Esophagus muscularis mucosa (tissue), 3 donors: ENCODE results near the gene TMEM174.

Experiments
- POLR2AphosphoS5 ChIP-seq, 2 donors: sonication (generic); formaldehyde crosslinking; IDR thresholded peaks; one replicate each; pipeline ENCODE4 v1.6.1; 2017; ENCODE audit warnings: antibody characterized with exemption in 2 of 2
- TF ChIP-seq, protein P1 (sequence below), 3 experiments: fragments of 200-600 bp in 2 of 3; fragments of 450-650 bp in 1 of 3; sonication (generic) in 2 of 3; IDR thresholded peaks; one replicate each; pipeline ENCODE4 v1.5.1; 2017 to 2019; ENCODE audit warnings: antibody characterized with exemption in 3 of 3, mild to moderate bottlenecking in 2 of 3, moderate library complexity in 1 of 3

DNA sequence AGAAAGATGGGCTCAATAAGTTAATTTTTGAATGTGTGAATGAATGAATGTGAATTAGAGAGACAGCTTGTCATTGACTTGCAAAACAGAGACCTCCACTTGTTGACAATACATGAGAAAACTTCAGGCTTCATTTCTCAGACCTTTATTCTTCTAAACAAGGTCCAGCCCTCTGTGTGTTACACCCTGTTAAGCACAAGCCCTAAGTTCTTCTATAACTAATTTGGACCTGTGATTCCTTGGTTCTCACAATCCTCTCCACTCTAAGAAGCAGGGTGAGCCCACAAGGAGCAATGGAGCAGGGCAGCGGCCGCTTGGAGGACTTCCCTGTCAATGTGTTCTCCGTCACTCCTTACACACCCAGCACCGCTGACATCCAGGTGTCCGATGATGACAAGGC is at the start of gene TMEM174:
- no peak for TF ChIP-seq POLR2AphosphoS5 (IDR thresholded peaks at IDR 0.05)
- TF ChIP-seq, protein P1, sequence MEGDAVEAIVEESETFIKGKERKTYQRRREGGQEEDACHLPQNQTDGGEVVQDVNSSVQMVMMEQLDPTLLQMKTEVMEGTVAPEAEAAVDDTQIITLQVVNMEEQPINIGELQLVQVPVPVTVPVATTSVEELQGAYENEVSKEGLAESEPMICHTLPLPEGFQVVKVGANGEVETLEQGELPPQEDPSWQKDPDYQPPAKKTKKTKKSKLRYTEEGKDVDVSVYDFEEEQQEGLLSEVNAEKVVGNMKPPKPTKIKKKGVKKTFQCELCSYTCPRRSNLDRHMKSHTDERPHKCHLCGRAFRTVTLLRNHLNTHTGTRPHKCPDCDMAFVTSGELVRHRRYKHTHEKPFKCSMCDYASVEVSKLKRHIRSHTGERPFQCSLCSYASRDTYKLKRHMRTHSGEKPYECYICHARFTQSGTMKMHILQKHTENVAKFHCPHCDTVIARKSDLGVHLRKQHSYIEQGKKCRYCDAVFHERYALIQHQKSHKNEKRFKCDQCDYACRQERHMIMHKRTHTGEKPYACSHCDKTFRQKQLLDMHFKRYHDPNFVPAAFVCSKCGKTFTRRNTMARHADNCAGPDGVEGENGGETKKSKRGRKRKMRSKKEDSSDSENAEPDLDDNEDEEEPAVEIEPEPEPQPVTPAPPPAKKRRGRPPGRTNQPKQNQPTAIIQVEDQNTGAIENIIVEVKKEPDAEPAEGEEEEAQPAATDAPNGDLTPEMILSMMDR (IDR thresholded peaks at IDR 0.05) = no peak
